ENCODE results near the gene NCOA5.
"Not testable (repeated sequence)": the region's sequence is repeated elsewhere in the genome, so short reads cannot be mapped to it uniquely, and the experiment has no call there.

NCOA5 gene

DNA sequence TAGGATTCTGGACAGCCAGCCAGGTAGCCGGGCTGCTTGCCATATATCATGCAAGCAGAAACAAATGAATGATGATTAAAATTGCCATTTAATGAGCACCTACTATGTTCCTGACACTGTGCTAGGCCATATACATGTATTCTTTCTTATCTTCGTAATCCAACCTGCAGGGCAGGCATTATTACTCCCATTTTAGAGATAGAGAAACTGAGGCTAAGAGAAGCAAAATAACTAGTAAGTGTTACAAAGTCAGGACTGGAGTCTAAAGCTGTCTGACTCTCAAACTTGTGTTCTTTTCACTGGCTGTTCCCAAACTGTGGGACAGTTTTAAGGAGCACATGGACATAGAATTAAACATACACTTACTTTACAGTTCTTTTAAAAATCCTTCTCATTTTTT, 30.4 kb upstream of the NCOA5 start:
- DNase-seq (ENCODE audit: low spot score): no peak

DNA sequence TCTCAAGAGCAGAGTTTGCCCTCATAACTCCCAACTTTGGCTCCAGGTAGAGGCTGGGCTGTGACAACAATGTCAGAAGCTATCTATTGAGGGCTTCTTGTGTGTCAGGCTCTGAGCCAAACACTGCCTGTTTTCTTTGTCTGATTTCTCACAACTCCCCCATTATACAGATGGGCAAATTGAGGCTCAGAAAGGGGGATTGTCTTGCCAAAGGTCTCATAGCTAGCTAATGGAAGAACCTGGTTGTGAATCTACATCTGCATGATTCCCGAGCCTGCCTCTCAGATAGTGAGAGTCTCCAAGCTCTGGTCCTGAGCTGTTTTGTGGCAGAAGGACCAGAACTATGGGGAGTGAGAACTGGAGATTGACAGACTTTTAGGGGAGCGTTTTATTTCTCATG, 29.8 kb upstream of the NCOA5 start:
- no peak for DNase-seq (ENCODE audit: low spot score)

DNA sequence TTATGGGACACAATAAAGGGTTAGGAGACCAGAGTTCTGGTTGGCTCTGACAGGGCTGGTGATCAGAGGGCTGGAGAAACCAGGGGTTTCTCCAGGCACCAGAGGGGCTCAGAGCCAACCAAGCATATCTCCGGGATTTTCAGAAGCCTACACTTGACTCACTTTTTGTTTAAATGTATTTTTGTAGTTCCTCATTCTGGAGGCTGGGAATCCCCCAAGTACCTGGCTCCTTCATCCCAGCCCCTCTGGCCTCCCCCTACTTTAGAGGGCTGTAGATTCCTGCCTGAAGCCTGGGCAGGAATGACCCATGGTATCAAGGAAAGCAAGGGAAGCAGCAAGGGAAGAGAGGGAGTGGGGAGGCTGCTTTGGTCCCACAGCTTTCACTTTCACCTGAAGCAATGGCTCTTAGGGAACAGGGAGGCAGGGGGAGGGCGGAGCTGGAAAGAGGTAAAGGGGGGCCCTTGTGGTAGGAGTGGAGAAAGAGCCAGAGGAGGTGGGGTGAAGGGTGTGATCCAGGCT, 29.3 kb upstream of the NCOA5 start:
- no peak for DNase-seq (ENCODE audit: low spot score)

DNA sequence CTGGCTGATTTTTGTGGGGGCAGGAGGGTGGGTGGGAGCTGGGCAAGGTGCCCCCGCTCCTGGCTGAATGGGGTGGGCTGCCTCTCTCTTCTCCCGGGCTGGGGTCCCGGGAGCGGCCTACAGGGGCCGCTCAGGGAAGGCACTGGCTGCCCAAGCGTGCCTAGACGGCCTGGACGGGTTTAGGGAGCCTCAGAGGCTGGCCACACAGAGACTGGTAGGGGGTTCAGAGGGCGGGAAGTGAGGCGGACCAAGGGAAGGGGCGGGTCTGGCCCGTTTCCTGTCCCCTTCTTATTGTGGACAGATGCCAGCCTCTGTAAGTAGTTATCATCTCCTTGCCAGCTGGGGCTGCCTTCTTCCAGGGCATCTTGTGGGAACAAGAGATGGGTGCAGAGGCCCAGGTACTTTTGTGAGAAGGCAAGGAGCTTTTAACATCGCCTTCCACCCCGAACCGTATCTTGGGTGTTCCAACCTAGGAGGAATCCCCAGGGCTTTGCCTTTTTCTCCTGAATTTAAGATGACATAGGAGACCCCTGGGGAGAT, 28.8 kb upstream of the NCOA5 start:
- peak; percentile 43 for DNase-seq (ENCODE audit: low spot score)

DNA sequence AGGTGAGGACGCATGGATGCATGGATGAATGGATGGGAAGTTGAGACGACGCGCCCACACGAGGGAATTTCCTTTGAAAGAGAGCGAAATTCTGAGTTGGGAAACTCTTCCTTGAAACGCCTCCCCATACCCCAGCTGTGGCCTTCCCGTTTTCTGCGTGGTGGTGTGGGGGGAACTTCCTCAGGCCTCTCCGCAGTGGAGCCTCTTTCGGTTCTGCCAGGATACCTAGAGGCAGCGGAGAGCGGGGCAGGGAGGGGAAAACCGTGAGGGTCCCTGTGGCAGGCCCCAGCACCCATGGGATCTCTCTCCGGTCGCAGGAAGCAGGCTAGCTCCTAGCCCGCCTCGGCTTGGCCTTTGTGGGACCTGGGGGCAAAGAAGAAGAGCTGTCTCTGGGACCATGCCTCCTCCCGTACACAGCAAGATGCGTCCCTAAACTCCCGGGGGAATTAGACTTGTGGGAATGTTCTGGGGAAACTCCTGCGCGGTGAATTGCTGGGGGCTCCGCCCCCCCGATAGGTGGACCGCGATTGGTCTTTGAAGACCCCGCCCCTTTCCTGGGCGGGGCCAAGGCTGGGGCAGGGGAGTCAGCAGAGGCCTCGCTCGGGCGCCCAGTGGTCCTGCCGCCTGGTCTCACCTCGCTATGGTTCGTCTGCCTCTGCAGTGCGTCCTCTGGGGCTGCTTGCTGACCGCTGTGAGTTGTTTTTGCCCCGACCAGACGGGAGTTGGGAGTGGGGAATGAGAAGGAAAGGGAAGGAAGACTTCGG, 28.1 kb upstream of the NCOA5 start, which contains the start of gene CD40:
Gene CD40, plus strand, starts transcription at position 611 of the 764 bp plus-strand sequence. Its CDS starts 30 bp downstream, at position 641.
- DNase-seq (ENCODE audit: low spot score): peak; percentile 79

DNA sequence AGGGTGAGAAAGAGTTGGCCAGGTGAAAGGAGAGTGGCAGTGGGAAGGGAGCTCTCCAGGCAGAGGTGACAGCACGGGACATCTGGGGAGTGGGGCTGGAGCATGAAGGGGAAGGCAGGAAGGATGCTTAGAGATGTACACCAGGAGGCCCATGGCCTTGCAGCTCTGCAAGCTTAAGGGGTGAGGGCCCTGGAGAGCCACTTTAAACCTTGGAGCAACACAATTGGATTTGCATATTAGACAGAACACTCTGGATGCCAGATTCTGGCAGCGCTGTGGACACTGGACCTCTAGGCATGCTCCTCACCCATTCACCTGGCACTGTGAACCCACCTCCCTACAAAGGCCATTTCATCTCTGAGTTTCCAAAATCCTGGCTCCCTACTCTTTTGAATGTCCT, 24.7 kb upstream of the NCOA5 start:
- DNase-seq (ENCODE audit: low spot score): no peak

DNA sequence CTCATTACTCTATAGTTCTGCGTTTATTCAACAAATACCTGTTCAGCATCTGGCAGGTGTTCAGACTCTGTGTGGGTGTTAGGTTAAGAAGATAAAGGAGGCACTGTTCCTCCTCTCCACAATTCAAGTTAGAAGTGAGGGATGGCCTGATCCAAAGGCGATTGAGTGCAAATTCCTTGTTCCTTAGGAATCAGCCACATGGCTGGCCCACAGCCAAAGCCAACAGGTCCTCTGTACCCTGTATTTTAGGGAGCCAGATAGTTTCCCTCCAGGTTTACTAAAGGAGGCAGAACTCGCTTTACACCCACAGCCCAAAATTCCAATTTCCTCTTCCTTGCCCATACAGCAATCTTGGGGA, 23.3 kb upstream of the NCOA5 start:
- no peak for DNase-seq (ENCODE audit: low spot score)

DNA sequence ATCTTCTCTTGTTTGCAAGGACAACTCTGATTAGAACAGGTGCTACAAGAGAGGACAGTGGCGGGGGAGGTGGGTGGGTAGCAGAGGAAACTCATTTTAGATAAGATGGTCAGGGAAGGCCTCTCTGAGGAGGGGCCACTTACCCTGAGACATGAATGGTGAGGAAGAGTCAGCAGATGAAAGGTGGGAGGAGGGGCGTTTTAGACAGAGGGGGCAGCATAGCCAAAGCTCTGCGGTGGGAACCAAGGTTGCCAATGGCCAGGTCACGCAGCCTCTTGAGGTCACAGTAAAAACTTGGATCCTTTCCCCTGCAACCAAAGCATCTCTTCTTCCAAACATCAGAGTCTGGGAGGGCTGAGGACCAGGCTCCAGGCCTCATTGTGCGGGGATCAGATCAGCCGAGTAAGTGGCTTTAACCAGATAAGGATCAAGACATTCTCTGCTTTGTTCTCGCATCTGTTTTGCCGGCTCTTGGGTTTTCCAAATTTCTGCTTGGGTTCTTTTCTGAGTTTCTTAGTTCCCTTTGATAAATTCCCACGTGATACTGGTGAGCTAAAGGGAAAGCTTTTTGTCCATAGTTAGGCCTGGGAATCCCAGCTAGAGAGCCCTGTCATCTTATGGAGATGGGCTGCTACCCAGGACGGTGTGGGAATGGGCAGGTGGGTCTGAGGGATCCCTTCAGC, 22.8 kb upstream of the NCOA5 start:
- no peak for DNase-seq (ENCODE audit: low spot score)

DNA sequence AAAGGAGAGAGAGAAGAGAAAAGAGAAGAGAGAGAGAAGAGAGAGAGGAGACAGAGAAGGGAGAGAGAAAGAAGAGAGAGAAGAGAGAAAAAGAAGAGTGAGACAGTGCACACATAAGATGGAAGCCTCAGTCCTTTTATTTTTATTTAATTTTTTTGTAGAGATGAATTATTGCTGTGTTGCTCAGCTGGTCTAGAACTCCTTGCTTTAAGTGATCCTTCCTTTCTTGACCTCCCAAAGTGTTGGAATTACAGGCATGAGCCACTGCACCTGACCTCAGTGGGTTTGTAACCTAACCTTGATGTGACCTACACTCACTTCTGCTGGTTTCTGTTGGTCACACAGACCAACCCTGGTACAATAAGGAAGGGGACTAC, 22.1 kb upstream of the NCOA5 start:
- no peak for DNase-seq (ENCODE audit: low spot score)

DNA sequence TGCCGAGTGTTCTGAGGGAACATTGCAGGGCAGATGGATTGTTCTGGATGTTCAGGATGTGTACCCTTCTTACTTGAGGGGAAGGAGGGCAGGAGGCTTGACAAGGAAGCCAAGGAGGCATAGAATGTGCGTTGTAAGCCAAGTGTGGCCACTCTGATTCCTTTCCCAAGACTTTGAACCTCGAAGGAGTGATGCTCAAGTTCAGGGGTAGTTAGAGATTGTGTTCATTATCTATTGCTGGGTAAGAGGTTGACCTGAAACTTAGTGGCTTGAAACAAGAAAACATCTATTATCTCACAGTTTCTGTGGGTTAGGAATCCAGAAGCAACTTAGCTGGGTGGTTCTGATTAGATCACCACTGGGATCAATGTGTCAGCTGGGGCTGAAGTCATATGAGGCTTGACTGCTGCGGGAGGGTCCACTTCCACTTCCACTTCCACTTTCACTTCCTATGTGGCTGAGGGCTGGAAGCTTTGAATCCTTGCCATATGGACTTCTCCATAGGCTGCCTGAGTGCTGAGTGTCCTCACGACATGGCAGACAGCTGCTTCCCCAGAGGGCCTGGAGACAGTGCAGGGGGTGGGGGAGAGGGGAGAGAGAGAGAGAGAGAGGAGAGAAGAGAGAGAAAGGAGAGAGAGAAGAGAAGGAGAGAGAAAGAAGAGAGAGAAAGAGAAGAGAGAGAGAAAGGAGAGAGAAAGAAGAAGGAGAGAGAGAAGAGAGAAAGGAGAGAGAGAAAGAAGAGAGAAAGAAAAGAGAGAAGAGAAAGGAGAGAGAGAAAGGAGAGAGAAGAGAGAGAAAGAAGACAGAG, 21.5 kb upstream of the NCOA5 start:
- DNase-seq (ENCODE audit: low spot score): no peak

DNA sequence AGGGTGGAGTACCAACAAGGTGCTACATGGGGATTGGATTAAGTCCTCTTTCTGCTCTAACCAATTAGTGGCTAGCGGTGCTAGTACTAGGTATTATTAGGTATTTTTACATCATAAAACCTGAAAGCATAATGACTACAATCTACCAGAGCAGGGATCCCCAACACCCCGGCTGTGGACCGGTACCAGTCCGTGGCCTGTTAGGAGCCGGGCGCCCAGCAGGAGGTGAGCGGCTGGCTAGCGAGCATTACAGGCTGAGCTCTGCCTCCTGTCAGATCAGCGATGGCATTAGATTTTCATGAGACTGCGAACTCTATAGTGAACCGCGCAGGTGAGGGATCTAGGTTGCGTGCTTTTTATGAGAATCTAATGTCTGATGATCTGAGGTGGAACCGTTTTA, 19.2 kb upstream of the NCOA5 start:
- no peak for DNase-seq (ENCODE audit: low spot score)

DNA sequence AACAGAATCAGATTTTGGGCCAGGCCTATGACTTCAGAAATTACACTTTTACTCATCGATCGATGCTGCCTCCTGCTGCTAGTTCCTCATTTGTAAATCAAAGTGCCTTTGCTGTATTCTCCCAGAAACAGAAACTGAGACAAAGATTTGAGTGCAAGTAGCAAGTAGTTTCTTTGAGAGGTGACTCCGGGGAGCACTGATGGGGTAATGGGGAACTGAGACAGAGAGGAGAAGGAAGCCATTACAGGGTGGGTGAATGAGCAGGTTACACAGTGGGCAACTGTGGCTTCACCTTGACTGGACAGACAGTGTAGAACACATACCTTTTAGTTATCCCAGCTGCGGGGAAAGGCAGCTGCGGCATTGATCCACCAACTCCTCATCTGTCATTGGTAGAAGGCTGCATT, 18.7 kb upstream of the NCOA5 start:
- no peak for DNase-seq (ENCODE audit: low spot score)

DNA sequence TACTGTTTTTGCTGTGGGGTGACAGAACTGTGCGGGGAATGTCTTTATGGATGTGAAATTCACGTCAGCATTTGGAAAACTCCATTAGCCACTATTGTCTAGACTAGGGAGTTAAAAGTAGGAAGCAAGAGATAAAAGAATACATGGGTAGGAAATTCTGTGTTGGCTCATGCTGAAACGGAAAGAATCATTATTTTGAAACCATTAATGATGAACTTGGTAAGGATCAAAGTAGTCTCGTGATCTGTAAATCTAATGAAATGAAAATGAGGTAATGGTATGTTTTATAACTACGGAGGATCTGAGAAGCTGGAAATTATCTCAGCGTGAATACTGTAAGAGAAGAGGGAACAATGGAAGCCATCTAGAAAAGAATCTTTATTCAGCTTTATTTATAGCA, 17.3 kb upstream of the NCOA5 start:
- DNase-seq (ENCODE audit: low spot score): no peak

DNA sequence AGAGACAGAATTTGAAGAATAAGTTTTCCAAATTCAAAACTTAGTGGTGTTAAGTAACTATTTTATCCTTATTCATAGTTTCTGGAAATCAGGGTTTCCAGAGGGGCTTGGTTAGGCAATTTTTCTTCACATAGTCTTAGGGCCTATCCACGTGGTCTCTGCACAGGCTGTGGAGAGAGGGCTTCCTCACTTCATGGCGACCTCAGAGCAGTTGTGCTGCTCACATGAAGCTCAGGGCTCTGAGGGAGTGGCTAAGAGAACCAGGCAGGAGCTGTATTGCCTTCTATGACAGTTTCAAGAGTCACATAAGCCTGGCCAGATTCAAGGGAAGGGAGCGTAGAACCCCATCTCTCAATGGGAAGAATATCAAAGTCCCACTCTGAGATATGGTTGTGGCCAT, 14.5 kb upstream of the NCOA5 start:
- no peak for DNase-seq (ENCODE audit: low spot score)

DNA sequence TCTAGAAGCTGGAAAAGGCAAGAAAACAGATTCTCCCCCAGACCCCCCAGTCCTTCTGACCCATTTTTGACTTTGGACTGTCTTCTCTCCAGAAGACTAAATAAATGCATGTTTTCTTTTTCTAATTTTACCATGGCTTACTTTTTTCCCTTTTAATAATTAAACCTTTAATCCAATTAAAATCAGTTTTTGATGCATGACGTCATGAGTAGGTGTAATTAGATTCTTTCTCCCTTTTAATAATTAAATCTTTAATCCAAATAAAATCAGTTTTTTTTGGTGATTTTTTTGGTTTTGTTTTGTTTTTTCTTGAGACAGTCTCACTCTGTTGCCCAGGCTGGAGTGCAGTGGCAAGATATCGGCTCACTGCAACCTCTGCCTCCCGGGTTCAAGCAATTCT, 13.2 kb upstream of the NCOA5 start:
- no peak for DNase-seq (ENCODE audit: low spot score)

DNA sequence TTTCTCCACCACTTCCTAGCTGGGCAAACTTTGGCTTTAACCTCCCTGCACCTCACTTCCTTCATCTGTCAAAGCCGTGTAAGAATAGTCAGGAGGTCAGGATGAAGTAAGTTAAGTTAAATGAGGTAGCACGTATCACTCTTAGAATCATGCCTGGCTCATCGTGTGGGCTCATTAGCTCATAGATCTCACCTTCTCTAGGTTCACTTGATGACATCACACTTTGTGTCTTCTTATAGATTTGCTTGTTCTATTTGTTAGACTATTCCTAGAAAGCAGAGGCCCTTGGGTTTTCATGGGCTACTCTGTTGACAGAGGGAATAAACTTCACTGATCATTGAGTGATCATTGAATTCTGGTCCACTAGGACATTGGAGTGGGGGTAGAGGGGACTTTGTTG, 12.2 kb upstream of the NCOA5 start:
- DNase-seq (ENCODE audit: low spot score): no peak

DNA sequence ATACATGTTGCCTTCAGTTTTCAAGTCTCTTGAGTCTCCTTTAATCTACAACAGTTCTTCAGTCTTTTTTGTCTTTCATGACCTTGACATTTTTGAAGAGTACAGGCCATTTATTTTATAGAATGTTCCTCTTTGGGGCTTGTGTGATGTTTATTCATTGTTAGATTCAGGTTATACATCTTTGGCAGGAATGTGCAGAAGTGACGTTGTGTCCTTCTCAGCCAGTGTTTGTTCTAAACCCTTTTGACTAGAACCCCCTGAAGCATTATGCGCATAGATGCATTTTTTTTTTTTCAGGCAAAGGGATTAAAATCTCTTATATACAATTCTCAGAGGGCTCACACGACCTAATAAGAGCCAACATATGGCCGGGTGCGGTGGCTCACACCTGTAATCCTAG, 11.2 kb upstream of the NCOA5 start:
- no peak for DNase-seq (ENCODE audit: low spot score)

DNA sequence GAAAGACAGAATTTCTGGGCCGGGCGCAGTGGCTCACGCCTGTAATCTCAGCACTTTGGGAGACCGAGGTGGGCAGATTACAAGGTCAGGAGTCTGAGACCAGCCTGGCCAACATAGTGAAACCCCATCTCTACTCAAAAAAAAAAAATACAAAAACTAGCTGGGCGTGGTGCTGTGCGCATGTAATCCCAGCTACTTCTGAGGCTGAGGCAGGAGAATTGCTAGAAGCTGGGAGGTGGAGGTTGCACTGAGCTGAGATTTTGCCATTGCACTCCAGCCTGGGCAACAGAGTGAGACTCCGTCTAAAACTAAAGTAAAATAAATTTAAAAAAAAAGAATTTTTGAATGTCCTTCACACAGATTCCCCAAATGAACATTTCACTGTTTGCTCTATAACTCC, 10.7 kb upstream of the NCOA5 start:
- not testable (repeated sequence) for DNase-seq (ENCODE audit: low spot score)

DNA sequence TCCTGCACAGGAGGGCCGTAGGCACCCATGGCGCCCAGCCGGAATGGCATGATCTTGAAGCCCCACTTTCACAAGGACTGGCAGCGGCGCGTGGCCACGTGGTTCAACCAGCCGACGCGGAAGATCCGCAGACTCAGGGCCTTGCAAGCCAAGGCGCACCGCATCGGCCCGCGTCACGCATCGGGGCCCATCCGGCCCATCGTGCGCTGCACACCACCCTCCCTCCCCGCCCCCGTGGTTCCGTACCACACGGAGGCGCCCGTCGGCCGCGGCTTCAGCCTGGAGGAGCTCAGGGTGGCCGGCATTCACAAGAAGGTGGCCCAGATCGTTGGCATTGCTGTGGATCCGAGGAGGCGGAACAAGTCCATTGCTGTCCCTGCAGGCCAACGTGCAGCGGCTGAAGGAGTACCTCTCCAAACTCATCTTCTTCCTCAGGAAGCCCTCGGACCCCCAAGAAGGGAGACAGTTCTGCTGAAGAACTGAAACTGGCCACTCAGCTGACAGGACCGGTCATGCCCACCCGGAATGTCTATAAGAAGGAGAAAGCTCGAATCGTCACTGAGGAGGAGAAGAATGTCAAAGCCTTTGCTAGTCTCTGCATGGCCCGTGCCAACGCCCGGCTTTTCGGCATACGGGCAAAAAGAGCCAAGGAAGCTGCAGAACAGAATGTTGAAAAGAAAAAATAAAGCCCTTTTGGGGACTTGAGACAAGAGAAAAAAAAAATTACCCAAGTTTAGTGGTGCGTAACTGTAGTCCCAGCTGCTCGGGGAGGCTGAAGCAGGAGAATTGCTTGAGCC, 9.9 kb upstream of the NCOA5 start:
- DNase-seq (ENCODE audit: low spot score): no peak

DNA sequence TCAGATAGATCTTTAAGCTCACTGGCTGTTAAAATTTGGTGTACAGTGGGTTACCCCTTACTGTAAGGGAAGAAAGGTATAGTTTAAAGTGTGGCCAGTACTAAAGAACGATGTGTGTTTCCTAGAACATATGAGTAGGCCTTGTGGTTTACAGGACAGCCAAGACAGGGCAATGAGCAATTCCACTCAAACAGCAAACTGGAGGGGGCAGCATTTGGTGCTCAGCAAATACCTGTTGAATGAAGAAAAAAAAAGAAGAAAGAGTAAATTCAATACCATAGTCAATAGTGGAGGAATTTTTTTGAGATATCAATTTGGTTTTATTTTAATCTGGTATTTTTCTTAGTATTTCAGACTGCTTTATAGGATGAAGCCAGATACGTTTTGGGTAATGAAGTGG, 3.8 kb upstream of the NCOA5 start:
- no peak for DNase-seq (ENCODE audit: low spot score)

DNA sequence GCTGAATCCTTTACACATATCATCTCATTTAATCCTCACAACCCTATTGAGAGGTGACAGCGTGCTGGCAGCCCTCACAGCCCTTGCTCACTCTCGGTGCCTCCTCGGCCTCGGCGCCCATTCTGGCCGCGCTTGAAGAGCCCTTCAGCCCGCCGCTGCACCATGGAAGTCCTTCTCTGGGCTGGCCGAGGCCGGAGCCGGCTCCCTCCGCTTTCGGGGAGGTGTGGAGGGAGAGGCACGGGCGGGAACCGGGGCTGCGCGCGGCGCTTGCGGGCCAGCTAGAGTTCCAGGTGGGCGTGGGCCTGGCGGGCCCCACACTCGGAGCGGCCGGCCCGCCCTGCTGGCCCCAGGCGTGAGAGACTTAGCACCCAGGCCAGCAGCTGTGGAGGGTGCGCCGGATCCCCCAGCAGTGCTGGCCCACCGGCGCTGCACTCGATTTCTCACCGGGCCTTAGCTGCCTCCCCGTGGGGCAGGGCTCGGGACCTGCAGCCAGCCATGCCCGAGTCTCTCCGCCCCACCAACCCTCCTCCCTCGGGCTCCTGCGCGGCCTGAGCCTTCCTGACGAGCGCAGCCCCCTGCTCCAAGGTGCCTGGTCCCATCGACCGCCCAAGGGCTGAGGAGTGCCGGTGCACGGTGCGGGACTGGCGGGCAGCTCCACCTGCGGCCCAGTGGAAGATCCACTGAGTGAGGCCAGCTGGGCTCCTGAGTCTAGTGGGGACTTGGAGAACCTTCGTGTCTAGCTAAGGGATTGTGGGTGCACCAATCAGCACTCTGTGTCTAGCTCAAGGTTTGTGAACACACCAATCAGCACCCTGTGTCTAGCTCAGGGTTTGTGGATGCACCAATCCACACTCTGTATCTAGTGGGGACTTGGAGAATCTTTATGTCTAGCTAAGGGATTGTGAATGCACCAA, 2.1 kb upstream of the NCOA5 start:
- DNase-seq (ENCODE audit: low spot score): not testable (repeated sequence)

All from hematopoietic multipotent progenitor cell treated with erythropoietin and hydrocortisone succinate and interleukin-3 and kit ligand, for 15 days (in vitro differentiated cells).